Gastrocnemius medialis (tissue), 4 donors: ENCODE results near the gene ATL1. TPM values are rescaled to one million over a fixed set of nuclear protein-coding genes. Genes with fewer than 3 reads are reported as not detected.

Experiments used
- ATAC-seq, 2 donors: fragments of 150-250 bp; one replicate each; pipeline ENCODE4 v1.9.1; 2016
- DNase-seq, 2 donors: peaks; one replicate each; pipeline ENCODE4 v3.0.0-alpha.2; 2019
- H3K27ac ChIP-seq, 4 donors: fragments of 200-600 bp; sonication (generic); 1 replicate in 1 of 4; 2 replicates in 3 of 4; pipeline ENCODE4 v1.5.1; 2016 to 2018; ENCODE audit warnings: mild to moderate bottlenecking in 2 of 4, moderate library complexity in 1 of 4
- H3K27me3 ChIP-seq, 3 donors: fragments of 200-600 bp; sonication (generic) in 2 of 3; 1 replicate in 1 of 3; 2 replicates in 2 of 3; pipeline versions ENCODE4 v1.5.1 to v1.6.0; 2016 to 2019; ENCODE audit warnings: mild to moderate bottlenecking in 1 of 3, moderate library complexity in 1 of 3
- H3K36me3 ChIP-seq, 2 donors: fragments of 200-600 bp; sonication (generic) in 1 of 2; one replicate each; pipeline ENCODE4 v1.5.1; 2017 to 2018
- H3K4me1 ChIP-seq, 2 donors: fragments of 200-600 bp; sonication (generic) in 1 of 2; one replicate each; pipeline ENCODE4 v1.5.1; 2016 to 2017; ENCODE audit warnings: mild to moderate bottlenecking in 2 of 2
- H3K4me3 ChIP-seq, 4 donors: fragments of 200-600 bp; sonication (generic) in 3 of 4; 1 replicate in 1 of 4; 2 replicates in 3 of 4; pipeline ENCODE4 v1.5.1; 2016 to 2019; ENCODE audit warnings: mild to moderate bottlenecking in 2 of 4
- H3K9me3 ChIP-seq, 3 donors: fragments of 200-600 bp; sonication (generic) in 2 of 3; 1 replicate in 1 of 3; 2 replicates in 2 of 3; pipeline ENCODE4 v1.5.1; 2016 to 2019
- CTCF ChIP-seq, 5 experiments: fragments of 450-650 bp in 3 of 5; fragments of 200-600 bp in 2 of 5; sonication (generic) in 2 of 5; IDR thresholded peaks in 4 of 5; conservative IDR thresholded peaks in 1 of 5; 1 replicate in 4 of 5; 2 replicates in 1 of 5; pipeline ENCODE4 v1.5.1; 2016 to 2019; ENCODE audit warnings: antibody characterized with exemption in 5 of 5, mild to moderate bottlenecking in 3 of 5, moderate library complexity in 3 of 5
- POLR2A ChIP-seq, 2 donors: fragments of 450-650 bp; IDR thresholded peaks; one replicate each; pipeline ENCODE4 v1.6.1; 2017; ENCODE audit warnings: antibody characterized with exemption in 2 of 2, mild to moderate bottlenecking in 2 of 2, moderate library complexity in 2 of 2
- in situ Hi-C, 4 donors: fragments of 200-750 bp; cut with MboI; loops; one replicate each; pipeline versions ENCODE4 v1.15.0 to v1.8.0; 2017; ENCODE audit warnings: low sequenced_read_pairs in 4 of 4
- intact Hi-C: fragments of 100-400 bp; cut with DNase I; formaldehyde crosslinking; loops from one replicate; pipeline ENCODE4 v1.15.1; 2023; ENCODE audit warnings: low total_unique reads
- total RNA-seq, 4 donors: library from RNA; depleted of rRNA; stranded (reverse); fragments of >200 nt; gene quantifications; one replicate each; pipeline versions ENCODE4 v1.1.0 to v1.2.3, GENCODE V29; 2016

Gene ATL1
- total RNA-seq, 4 donors from 2014 or later: 0.15 to 1.3 (median 0.58) TPM

GRCh38 chr14:50606468-50606867 is 46.5 kb downstream of the ATL1 start:
- H3K27me3 ChIP-seq: no peaks in the 10 kb centered on the region
- TF ChIP-seq CTCF (IDR thresholded peaks at IDR 0.05 in 4 of 5, conservative IDR thresholded peaks at IDR 0.05 in 1 of 5) (no peak), POLR2A (IDR thresholded peaks at IDR 0.05) (no peak)
- no peak for DNase-seq
- no peaks in the 10 kb centered on the region for H3K36me3 ChIP-seq
- no peak overlapping the region for H3K4me3 ChIP-seq
- no peaks in the 10 kb centered on the region for H3K4me1 ChIP-seq
- ATAC-seq: no peak
- in situ Hi-C loops (loop anchor here in 2 of 4 donors (10.0 kb wide), 2 partner anchors 168 to 248 kb away; no protein-coding TSS in a partner anchor), intact Hi-C loops (loop anchor here (10.0 kb wide), 1 partner anchor 258 kb away; no protein-coding TSS in a partner anchor)
- no peaks in the 10 kb centered on the region for H3K9me3 ChIP-seq
- no peak overlapping the region for H3K27ac ChIP-seq

DNA sequence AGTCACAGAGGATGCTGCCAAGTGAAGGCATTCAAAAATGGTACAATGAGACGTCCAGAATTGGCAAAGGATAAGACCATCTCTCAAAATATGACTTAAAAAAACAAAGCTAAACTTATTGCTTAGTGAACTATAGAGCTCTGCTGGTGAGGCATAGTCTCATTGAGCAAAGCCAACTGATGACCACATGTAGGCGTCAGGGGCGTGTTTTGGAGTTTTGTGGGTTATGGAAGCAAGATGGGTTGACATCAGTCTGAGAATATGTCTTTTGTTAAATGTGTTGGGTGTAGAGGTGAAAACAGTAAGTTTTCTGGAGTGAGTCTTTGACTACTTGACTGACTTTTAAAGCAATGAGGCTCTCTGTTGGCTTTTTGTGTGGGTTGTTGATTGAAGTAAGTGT is 47.2 kb downstream of the ATL1 start:
- Histone ChIP-seq H3K4me1 (no peaks in the 10 kb centered on the region), H3K9me3 (no peaks in the 10 kb centered on the region), H3K27ac (no peak overlapping the region), H3K27me3 (no peaks in the 10 kb centered on the region), H3K4me3 (no peak overlapping the region), H3K36me3 (no peaks in the 10 kb centered on the region)
- in situ Hi-C loops: loop anchor here in 2 of 4 donors (10.0 kb wide), 2 partner anchors 168 to 248 kb away; no protein-coding TSS in a partner anchor
- ATAC-seq: no peak
- intact Hi-C loops: loop anchor here (10.0 kb wide), 1 partner anchor 258 kb away; no protein-coding TSS in a partner anchor
- TF ChIP-seq POLR2A (IDR thresholded peaks at IDR 0.05): no peak
- TF ChIP-seq CTCF (IDR thresholded peaks at IDR 0.05 in 4 of 5, conservative IDR thresholded peaks at IDR 0.05 in 1 of 5): no peak
- DNase-seq: no peak

DNA sequence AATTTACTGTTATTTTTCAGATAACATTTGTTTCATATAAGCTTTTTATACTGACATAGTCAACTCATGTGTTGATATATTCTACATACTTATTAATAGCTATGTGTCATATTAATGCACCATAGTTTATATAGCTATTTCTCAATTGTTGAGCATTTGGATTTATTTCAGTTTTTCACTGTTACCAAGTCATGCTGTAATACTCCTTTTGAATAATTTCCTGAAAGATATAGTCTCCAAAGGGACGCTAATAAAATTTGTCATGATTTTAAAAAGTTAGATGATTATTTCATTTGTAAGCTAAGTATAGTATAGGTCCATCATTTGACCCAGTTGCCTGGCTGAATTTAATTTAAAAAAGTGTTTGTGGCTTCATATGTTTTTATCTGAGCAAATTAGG is 47.8 kb downstream of the ATL1 start:
- DNase-seq (no peak), ATAC-seq (no peak)
- Histone ChIP-seq H3K27me3 (no peaks in the 10 kb centered on the region), H3K36me3 (no peaks in the 10 kb centered on the region), H3K27ac (no peak overlapping the region), H3K4me1 (no peaks in the 10 kb centered on the region), H3K9me3 (no peaks in the 10 kb centered on the region), H3K4me3 (no peak overlapping the region)
- in situ Hi-C loops (loop anchor here in 2 of 4 donors (10.0 kb wide), 2 partner anchors 167 to 247 kb away; no protein-coding TSS in a partner anchor), intact Hi-C loops (loop anchor here (10.0 kb wide), 1 partner anchor 257 kb away; no protein-coding TSS in a partner anchor)
- no peak for TF ChIP-seq CTCF (IDR thresholded peaks at IDR 0.05 in 4 of 5, conservative IDR thresholded peaks at IDR 0.05 in 1 of 5)
- no peak for TF ChIP-seq POLR2A (IDR thresholded peaks at IDR 0.05)

GRCh38 chr14:50608302-50608851 is 48.4 kb downstream of the ATL1 start:
- no peak overlapping the region for H3K4me3 ChIP-seq
- no peaks in the 10 kb centered on the region for H3K4me1 ChIP-seq
- no peaks in the 10 kb centered on the region for H3K9me3 ChIP-seq
- TF ChIP-seq CTCF (IDR thresholded peaks at IDR 0.05 in 4 of 5, conservative IDR thresholded peaks at IDR 0.05 in 1 of 5) (no peak), POLR2A (IDR thresholded peaks at IDR 0.05) (no peak)
- H3K36me3 ChIP-seq: no peaks in the 10 kb centered on the region
- ATAC-seq (no peak), DNase-seq (no peak)
- no peaks in the 10 kb centered on the region for H3K27me3 ChIP-seq
- H3K27ac ChIP-seq: no peak overlapping the region
- in situ Hi-C loops (loop anchor here in 2 of 4 donors (10.0 kb wide), 2 partner anchors 166 to 246 kb away; no protein-coding TSS in a partner anchor), intact Hi-C loops (loop anchor here (10.0 kb wide), 1 partner anchor 256 kb away; no protein-coding TSS in a partner anchor)
